HG03280 (cell line): ENCODE data around the gene SORBS2.

ENCODE experiments used
- ATAC-seq: cut with Tn5 transposase; IDR thresholded peaks from one replicate; pipeline ENCODE4 v1.9.1; 2021; ENCODE audit warnings: mild to moderate bottlenecking, moderate library complexity; ENCODE audit not compliant: unreplicated experiment

Gene SORBS2

DNA sequence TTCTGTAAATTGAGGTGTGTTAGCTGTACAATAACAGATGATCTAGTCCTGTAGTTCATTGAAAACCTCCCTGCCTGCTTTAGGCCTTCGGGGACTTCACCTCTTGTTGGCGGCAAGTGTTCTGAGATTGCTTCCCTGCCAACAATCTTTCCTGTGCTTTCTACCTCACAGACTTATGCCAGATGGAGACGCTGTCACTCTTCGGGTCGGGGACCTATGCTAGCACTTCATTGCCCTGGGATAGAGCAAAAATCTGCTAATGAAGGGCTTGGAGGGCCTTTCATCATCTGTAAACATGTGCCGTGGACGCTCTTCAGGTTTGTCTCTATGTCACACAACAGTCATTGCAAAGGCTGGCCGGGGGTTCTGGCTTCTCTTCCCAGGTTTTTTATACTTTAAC lies 272.0 kb downstream of the SORBS2 start:
- no peak for ATAC-seq

DNA sequence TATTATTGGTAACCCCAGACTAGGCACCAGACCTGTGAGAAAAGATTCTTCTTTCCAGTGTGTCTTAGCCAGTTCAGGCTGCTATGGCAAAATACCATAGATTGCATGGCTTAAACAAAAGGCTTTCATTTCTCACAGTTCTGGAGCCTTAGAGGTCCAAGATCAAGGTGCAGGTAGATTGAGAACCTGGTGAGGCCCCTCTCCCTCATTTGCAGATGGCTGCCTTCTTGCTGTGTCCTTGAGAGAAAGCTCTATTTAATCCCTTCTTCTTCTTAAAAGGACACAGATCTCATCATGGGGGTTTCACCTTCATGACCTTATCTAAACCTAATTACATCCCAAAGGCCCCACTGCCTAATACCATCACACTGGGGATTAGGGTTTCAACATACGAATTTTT lies 273.2 kb downstream of the SORBS2 start:
- ATAC-seq = no peak

GRCh38 chr4:185536411-185536709 lies 275.6 kb downstream of the SORBS2 start:
- no peak for ATAC-seq

DNA sequence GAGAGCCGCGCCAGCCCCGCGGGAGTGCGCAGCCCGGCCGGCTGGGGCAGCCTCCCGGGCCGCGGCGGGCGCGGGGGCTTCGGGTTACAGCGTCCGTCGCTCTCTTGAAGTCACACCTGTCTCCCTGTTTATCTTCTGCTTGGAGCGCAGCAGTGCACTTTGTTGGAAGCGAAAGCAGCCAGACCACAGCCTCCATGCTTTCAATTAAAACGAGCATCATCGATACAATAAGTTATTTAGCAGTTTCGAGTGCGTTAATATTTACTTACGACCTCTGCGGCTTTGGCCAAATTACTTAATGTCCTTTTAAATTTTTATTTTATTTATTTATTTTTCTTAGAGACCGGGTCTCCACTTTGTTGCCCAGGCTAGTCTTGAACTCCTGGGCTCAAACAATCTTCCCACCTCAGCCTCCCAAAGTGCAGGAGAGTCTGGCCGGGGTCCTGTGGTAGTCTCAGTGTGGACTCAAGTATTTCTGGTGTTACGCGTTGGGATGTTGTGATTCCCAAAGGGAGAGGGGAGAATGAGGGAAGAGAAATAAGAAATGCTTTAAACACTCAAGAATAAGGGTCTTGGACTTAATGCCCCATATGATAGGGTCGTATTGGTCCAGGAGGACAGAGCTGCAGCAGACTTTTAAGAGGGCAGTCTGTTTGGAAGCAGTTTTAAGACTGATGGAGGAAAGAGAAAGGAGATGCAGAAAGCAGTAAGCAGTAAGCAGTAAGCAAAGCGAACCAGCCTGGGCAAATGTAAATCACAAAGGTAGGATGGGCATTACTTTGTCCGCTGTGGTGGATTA lies 276.2 kb downstream of the SORBS2 start:
- ATAC-seq = no peak
